ENCODE results near the gene ZNF57. TPM values are rescaled to one million over a fixed set of nuclear protein-coding genes. Genes with fewer than 3 reads are reported as not detected.

ZNF57 gene
- total and polyA plus RNA-seq, 9 of the 15 experiments (the other 6 are each of a cell fraction or from before 2014, with no cell fraction given) = 3.9 to 13.5 (median 7.8) TPM

GRCh38 chr19:2926341-2927031, 25.8 kb downstream of the ZNF57 start:
- no peak overlapping the region for H3K4me3 ChIP-seq
- WGBS (ENCODE audit: insufficient coverage, low coverage, missing lambda C conversion rate) = 100% methylated on average over 10 of the region's 53 CpGs
- H3K36me3 ChIP-seq (ENCODE audit: control insufficient read depth, insufficient read depth, low read length) = peaks cover 5% of the 10 kb centered on the region; the same call in 2 of the 3 replicates
- DNase-seq (ENCODE audit: extremely low read depth in 1 of 4, low spot score in 3 of 4) = no peak
- H4K20me1 ChIP-seq (replicated peaks; ENCODE audit: control insufficient read depth, insufficient read depth, low read length) = no peaks in the 10 kb centered on the region
- ATAC-seq = no peak
- CTCF ChIA-PET (ENCODE audit: low intra/inter-chr PET ratio) = no interaction called here
- no peaks in the 10 kb centered on the region for H3K27me3 ChIP-seq (ENCODE audit: control insufficient read depth in 2 of 2, insufficient read depth in 2 of 2, low read length in 2 of 2)
- H3K9me3 ChIP-seq (replicated peaks; ENCODE audit: control insufficient read depth, insufficient read depth, low read depth, low read length) = peaks cover 5% of the 10 kb centered on the region; the same call in 1 of the 2 replicates
- POLR2A ChIA-PET = no interaction called here
- no peaks in the 10 kb centered on the region; a peak in 1 of 5 replicates for H3K4me1 ChIP-seq (replicated peaks in 1 of 2; ENCODE audit: control insufficient read depth in 2 of 2, insufficient read depth in 2 of 2, low read length in 2 of 2)
- H3K27ac ChIP-seq (ENCODE audit: extremely low read depth, low read depth, low read length) = no peak overlapping the region
- no peak for FAIRE-seq
- H3K9me1 ChIP-seq (ENCODE audit: control insufficient read depth, insufficient read depth, low read length) = no peaks in the 10 kb centered on the region
- no peak overlapping the region for H2AFZ ChIP-seq (ENCODE audit: low read depth, low read length)
- in situ Hi-C loops (cut with MboI) = no loop called here
- H3K79me2 ChIP-seq (ENCODE audit: control insufficient read depth, insufficient read depth, low read length) = no peaks in the 10 kb centered on the region
- H3K9ac ChIP-seq (ENCODE audit: insufficient read depth in 1 of 2, low read depth in 2 of 2, low read length in 2 of 2) = no peak overlapping the region
- no TSS peak for BruUV-seq (replicated peaks)
- intact Hi-C loops (cut with micrococcal nuclease) = no loop called here
- no peak overlapping the region for H3K4me2 ChIP-seq (ENCODE audit: insufficient read depth, low read length)
- TF ChIP-seq SIN3B (IDR thresholded peaks at IDR 0.05; ENCODE audit: low read depth) (no peak), ZBTB33 (CRISPR knock-in tag; IDR thresholded peaks at IDR 0.05) (0 out of 2 replicates have a peak, but pooled peaks have one; percentile 25), STAT6 (CRISPR knock-in tag; IDR thresholded peaks at IDR 0.05) (no peak), CEBPB (tag; IDR thresholded peaks at IDR 0.05) (peak; percentile 23; the same call in 1 of the 2 replicates), RBFOX2 (IDR thresholded peaks at IDR 0.05; ENCODE audit: low read depth, low read length) (0 out of 2 replicates have a peak, but pooled peaks have one; percentile 30), THRA (IDR thresholded peaks at IDR 0.05) (no peak), ZBTB11 (CRISPR knock-in tag; IDR thresholded peaks at IDR 0.05) (no peak), POLR2G (IDR thresholded peaks at IDR 0.05; ENCODE audit: low read depth, low read length) (peak; percentile 63)

Data from K562 (cell line).